Panc1 (cell line): ENCODE measurements around the gene LRRC8C.

Experiments
- POLR2AphosphoS5 ChIP-seq: IDR thresholded peaks from 2 replicates; pipeline ENCODE4 v1.6.1; 2012; ENCODE audit warnings: mild to moderate bottlenecking, low read depth, low read length, moderate library complexity
- SIN3A ChIP-seq: IDR thresholded peaks from 2 replicates; pipeline ENCODE4 v1.6.1; 2012; ENCODE audit warnings: low read depth, mild to moderate bottlenecking, low read length, moderate library complexity, borderline replicate concordance; ENCODE audit not compliant: insufficient read depth
- TCF7L2 ChIP-seq: IDR thresholded peaks from 2 replicates; pipeline ENCODE4 v1.6.1; 2011; ENCODE audit warnings: mild to moderate bottlenecking, low read depth, low read length, inconsistent platforms
- TF ChIP-seq, protein P1 (sequence below): fragments of 450-650 bp; IDR thresholded peaks from 2 replicates; pipeline ENCODE4 v1.5.1; 2017; ENCODE audit warnings: mild to moderate bottlenecking
- TF ChIP-seq, protein P2 (sequence below), 2 experiments: IDR thresholded peaks; 2 replicates each; pipeline ENCODE4 v1.6.1; 2011 to 2012; ENCODE audit warnings: low read depth in 2 of 2, control low read depth in 1 of 2, low read length in 1 of 2, mild to moderate bottlenecking in 1 of 2, moderate library complexity in 1 of 2; ENCODE audit not compliant: insufficient read depth in 1 of 2

DNA sequence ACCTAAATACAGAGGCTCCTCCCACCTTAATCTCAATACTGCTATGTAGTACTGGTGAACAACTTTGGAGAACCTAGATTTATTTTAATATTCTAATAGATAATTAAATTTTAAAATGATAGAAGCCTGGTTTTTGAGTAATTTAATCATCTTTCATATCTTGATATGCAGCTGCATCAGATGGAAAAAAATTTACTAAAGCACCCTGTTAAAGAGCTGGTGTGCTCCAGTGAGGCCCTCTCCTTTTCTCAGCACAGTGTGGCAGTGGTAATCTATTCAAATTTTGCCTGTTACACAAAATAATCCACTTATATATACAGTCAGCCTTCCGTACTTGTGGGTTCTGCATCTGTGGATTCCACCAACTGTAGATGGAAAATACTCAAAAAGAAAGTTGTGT lies 82.8 kb downstream of the LRRC8C start:
- TF ChIP-seq, protein P1, sequence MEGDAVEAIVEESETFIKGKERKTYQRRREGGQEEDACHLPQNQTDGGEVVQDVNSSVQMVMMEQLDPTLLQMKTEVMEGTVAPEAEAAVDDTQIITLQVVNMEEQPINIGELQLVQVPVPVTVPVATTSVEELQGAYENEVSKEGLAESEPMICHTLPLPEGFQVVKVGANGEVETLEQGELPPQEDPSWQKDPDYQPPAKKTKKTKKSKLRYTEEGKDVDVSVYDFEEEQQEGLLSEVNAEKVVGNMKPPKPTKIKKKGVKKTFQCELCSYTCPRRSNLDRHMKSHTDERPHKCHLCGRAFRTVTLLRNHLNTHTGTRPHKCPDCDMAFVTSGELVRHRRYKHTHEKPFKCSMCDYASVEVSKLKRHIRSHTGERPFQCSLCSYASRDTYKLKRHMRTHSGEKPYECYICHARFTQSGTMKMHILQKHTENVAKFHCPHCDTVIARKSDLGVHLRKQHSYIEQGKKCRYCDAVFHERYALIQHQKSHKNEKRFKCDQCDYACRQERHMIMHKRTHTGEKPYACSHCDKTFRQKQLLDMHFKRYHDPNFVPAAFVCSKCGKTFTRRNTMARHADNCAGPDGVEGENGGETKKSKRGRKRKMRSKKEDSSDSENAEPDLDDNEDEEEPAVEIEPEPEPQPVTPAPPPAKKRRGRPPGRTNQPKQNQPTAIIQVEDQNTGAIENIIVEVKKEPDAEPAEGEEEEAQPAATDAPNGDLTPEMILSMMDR: no peak
- TF ChIP-seq POLR2AphosphoS5 (no peak), TCF7L2 (no peak), SIN3A (no peak)
- TF ChIP-seq, protein P2, sequence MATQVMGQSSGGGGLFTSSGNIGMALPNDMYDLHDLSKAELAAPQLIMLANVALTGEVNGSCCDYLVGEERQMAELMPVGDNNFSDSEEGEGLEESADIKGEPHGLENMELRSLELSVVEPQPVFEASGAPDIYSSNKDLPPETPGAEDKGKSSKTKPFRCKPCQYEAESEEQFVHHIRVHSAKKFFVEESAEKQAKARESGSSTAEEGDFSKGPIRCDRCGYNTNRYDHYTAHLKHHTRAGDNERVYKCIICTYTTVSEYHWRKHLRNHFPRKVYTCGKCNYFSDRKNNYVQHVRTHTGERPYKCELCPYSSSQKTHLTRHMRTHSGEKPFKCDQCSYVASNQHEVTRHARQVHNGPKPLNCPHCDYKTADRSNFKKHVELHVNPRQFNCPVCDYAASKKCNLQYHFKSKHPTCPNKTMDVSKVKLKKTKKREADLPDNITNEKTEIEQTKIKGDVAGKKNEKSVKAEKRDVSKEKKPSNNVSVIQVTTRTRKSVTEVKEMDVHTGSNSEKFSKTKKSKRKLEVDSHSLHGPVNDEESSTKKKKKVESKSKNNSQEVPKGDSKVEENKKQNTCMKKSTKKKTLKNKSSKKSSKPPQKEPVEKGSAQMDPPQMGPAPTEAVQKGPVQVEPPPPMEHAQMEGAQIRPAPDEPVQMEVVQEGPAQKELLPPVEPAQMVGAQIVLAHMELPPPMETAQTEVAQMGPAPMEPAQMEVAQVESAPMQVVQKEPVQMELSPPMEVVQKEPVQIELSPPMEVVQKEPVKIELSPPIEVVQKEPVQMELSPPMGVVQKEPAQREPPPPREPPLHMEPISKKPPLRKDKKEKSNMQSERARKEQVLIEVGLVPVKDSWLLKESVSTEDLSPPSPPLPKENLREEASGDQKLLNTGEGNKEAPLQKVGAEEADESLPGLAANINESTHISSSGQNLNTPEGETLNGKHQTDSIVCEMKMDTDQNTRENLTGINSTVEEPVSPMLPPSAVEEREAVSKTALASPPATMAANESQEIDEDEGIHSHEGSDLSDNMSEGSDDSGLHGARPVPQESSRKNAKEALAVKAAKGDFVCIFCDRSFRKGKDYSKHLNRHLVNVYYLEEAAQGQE (IDR thresholded peaks at IDR 0.05; ENCODE audit: insufficient read depth in 1 of 2, low read depth in 2 of 2, low read length in 1 of 2): no peak
